B cell (primary cell): ENCODE results near the gene MAP3K14. TPM values are rescaled to one million over a fixed set of nuclear protein-coding genes. Genes with fewer than 3 reads are reported as not detected.

Source experiments
- ATAC-seq: fragments of 200-7000 bp; cut with Tn5 transposase; one replicate; pipeline ENCODE4 v1.10.0; 2021; ENCODE audit warnings: low read depth, mild to moderate bottlenecking, moderate number of reproducible peaks, moderate library complexity
- CTCF ChIA-PET: fragments of 350-600 bp; sonication (Branson Sonifier 250); formaldehyde crosslinking; loops from one replicate; lab custom pipeline; 2021; ENCODE audit warnings: antibody characterized with exemption, inconsistent platforms; lab: Charles Lee
- POLR2A ChIA-PET: fragments of 350-600 bp; sonication (Branson Sonifier 250); formaldehyde crosslinking; loops from one replicate; lab custom pipeline; 2021; ENCODE audit warnings: antibody characterized with exemption; lab: Charles Lee
- DNase-seq: peaks from one replicate; pipeline ENCODE4 v3.0.0; 2013
- H2AFZ ChIP-seq: 2 replicates; pipeline ENCODE4 v1.6.1; 2012; ENCODE audit warnings: mild to moderate bottlenecking, low read depth, low read length; ENCODE audit not compliant: insufficient read depth, poor library complexity, severe bottlenecking
- H3K27ac ChIP-seq, 2 donors: 1 replicate in 1 of 2; 2 replicates in 1 of 2; pipeline ENCODE4 v1.5.1; 2012 to 2013; ENCODE audit warnings: low read length in 2 of 2, mild to moderate bottlenecking in 2 of 2, moderate library complexity in 1 of 2
- H3K27me3 ChIP-seq, 4 experiments: fragments of 200-600 bp in 1 of 4; sonication (generic) in 1 of 4; replicated peaks in 1 of 4; 1 replicate in 2 of 4; 2 replicates in 2 of 4; pipeline versions ENCODE4 v1.6.1 to v1.7.0; 2013 to 2016; ENCODE audit warnings: low read length in 3 of 4, mild to moderate bottlenecking in 2 of 4, mixed read lengths in 1 of 4, moderate library complexity in 1 of 4; ENCODE audit not compliant: insufficient read depth in 4 of 4, control insufficient read depth in 3 of 4; ENCODE audit errors: control extremely low read depth in 1 of 4
- H3K36me3 ChIP-seq, 2 experiments: replicated peaks in 1 of 2; 1 replicate in 1 of 2; 2 replicates in 1 of 2; pipeline versions ENCODE4 v1.6.1 to v1.7.1; 2013; ENCODE audit warnings: low read length in 1 of 2; ENCODE audit not compliant: insufficient read depth in 2 of 2, control insufficient read depth in 1 of 2; ENCODE audit errors: control extremely low read depth in 1 of 2, extremely low read depth in 1 of 2
- H3K4me1 ChIP-seq, 2 donors: fragments of 200-600 bp in 1 of 2; sonication (generic) in 1 of 2; 1 replicate in 1 of 2; 2 replicates in 1 of 2; pipeline versions ENCODE4 v1.5.1 to v1.6.1; 2013 to 2017; ENCODE audit warnings: low read length in 2 of 2; ENCODE audit not compliant: control insufficient read depth in 2 of 2, insufficient read depth in 2 of 2
- H3K4me2 ChIP-seq: replicated peaks from 2 replicates; pipeline ENCODE3; 2012; ENCODE audit warnings: mild to moderate bottlenecking, low read depth, low read length; ENCODE audit not compliant: poor library complexity, severe bottlenecking
- H3K4me3 ChIP-seq, 5 experiments: fragments of 200-600 bp in 1 of 5; sonication (generic) in 1 of 5; 1 replicate in 3 of 5; 2 replicates in 2 of 5; pipeline versions ENCODE4 v1.5.1 to v1.7.0; 2011 to 2016; ENCODE audit warnings: low read length in 4 of 5, mild to moderate bottlenecking in 4 of 5, low read depth in 2 of 5, control low read depth in 1 of 5, moderate library complexity in 1 of 5; ENCODE audit not compliant: insufficient read depth in 1 of 5; ENCODE audit errors: control extremely low read depth in 1 of 5, extremely low read depth in 1 of 5
- H3K79me2 ChIP-seq: fragments of 200-600 bp; sonication (generic); one replicate; pipeline ENCODE4 v1.6.0; 2016; ENCODE audit warnings: low read length; ENCODE audit not compliant: control insufficient read depth, insufficient read depth
- H3K9ac ChIP-seq: fragments of 200-600 bp; sonication (generic); 2 replicates; pipeline ENCODE4 v1.6.1; 2017; ENCODE audit warnings: mild to moderate bottlenecking, low read length, moderate library complexity
- H3K9me3 ChIP-seq, 3 donors: one replicate each; pipeline versions ENCODE4 v1.6.1 to v1.7.1; 2013; ENCODE audit warnings: low read length in 2 of 3; ENCODE audit not compliant: control insufficient read depth in 2 of 3, insufficient read depth in 1 of 3; ENCODE audit errors: control extremely low read depth in 1 of 3
- H4K20me1 ChIP-seq: 2 replicates; pipeline ENCODE4 v1.6.0; 2012; ENCODE audit warnings: mild to moderate bottlenecking, low read length; ENCODE audit not compliant: insufficient read depth, control insufficient read depth, poor library complexity, severe bottlenecking
- H3K27ac Mint-ChIP-seq: one replicate; pipeline ENCODE4 v1.8.0; 2021; ENCODE audit warnings: mixed read lengths
- H3K27me3 Mint-ChIP-seq: one replicate; pipeline ENCODE4 v1.8.0; 2021; ENCODE audit warnings: mixed read lengths
- H3K4me1 Mint-ChIP-seq: one replicate; pipeline ENCODE4 v1.8.0; 2021; ENCODE audit warnings: mixed read lengths
- H3K4me3 Mint-ChIP-seq: one replicate; pipeline ENCODE4 v1.8.0; 2021; ENCODE audit warnings: mixed read lengths
- H3K9me3 Mint-ChIP-seq: one replicate; pipeline ENCODE4 v1.8.0; 2022; ENCODE audit warnings: mixed read lengths; ENCODE audit not compliant: insufficient read depth
- CTCF ChIP-seq: fragments of 200-600 bp; IDR thresholded peaks from one replicate; pipeline ENCODE4 v1.8.0; 2022; ENCODE audit warnings: antibody characterized with exemption, mild to moderate bottlenecking
- EZH2 ChIP-seq: IDR thresholded peaks from 2 replicates; pipeline ENCODE4 v1.6.1; 2012; ENCODE audit warnings: borderline replicate concordance, low read depth, mild to moderate bottlenecking, moderate library complexity, low read length; ENCODE audit not compliant: insufficient read depth, poor library complexity, severe bottlenecking
- WGBS: methylation state at CpG from one replicate; pipeline ENCODE4 v1.1.5; 2013; ENCODE audit warnings: missing lambda C conversion rate; ENCODE audit not compliant: insufficient coverage; 5-methylcytosine and 5-hydroxymethylcytosine counted together
- intact Hi-C: fragments of 100-400 bp; cut with micrococcal nuclease; formaldehyde crosslinking; loops from one replicate; pipeline ENCODE4 v1.10.0; 2022
- polyA minus RNA-seq: library from RNA; depleted of rRNA, polyadenylated mRNA; stranded (reverse); fragments of >200 nt; gene quantifications from 2 replicates; pipeline ENCODE4 v1.2.3, GENCODE V29; 2012
- polyA plus RNA-seq: library from polyadenylated mRNA; depleted of rRNA; stranded (reverse); fragments of >200 nt; gene quantifications from 2 replicates; pipeline ENCODE4 v1.2.3, GENCODE V29; 2012
- total RNA-seq, 2 donors: library from RNA; stranded (reverse); fragments of 120-200 nt in 1 of 2; gene quantifications; 1 replicate in 1 of 2; 2 replicates in 1 of 2; pipeline versions ENCODE4 v1.2.3 to v1.2.4, GENCODE V29; 2013 to 2022

MAP3K14 gene
- total RNA-seq (82.5 and 84.1 TPM in 2 replicates), polyA plus RNA-seq (58.6 and 66.1 TPM in 2 replicates), polyA minus RNA-seq (44.5 and 58.3 TPM in 2 replicates)
- total RNA-seq (2013) = 35.6 TPM

GRCh38 chr17:45316434-45317110 is at the start of gene MAP3K14:
MAP3K14 (minus strand) TSS chr17:45317020; CDS start chr17:45290745, 26,275 bp downstream.
- no peak for DNase-seq
- H3K4me1 Mint-ChIP-seq = peaks cover 55% of the 10 kb centered on the region
- ChIA-PET CTCF (interaction anchor here (0.6 to 12.8 kb wide), 27 partner anchors 10 to 181 kb away, joined by 3 to 207 read pairs (median 6); partner anchors contain the start of genes ACBD4 and FMNL1), POLR2A (interaction anchor here (0.5 to 4.5 kb wide), 23 partner anchors 9 to 273 kb away, joined by 3 to 25 read pairs (median 4); partner anchors contain the start of gene HEXIM2)
- H3K27me3 ChIP-seq = no peaks in the 10 kb centered on the region
- H3K27ac ChIP-seq = peak within 1 kb of the TSS; percentile 87 to 93
- H3K4me2 ChIP-seq = peak within 1 kb of the TSS; percentile 95
- H3K27me3 Mint-ChIP-seq = no peaks in the 10 kb centered on the region
- no peaks in the 10 kb centered on the region for H4K20me1 ChIP-seq
- under 1% methylated on average over 83 of the region's 83 CpGs for WGBS
- peak within 1 kb of the TSS; percentile 95 for H3K27ac Mint-ChIP-seq
- peaks cover 51% of the 10 kb centered on the region for H3K79me2 ChIP-seq
- peaks cover 0 to under 1% of the 10 kb centered on the region in 2 experiments for H3K36me3 ChIP-seq
- H2AFZ ChIP-seq = peak within 1 kb of the TSS; percentile 85
- peak within 1 kb of the TSS; percentile 67 to 94 (median 89) for H3K4me3 ChIP-seq
- no peaks in the 10 kb centered on the region for H3K9me3 Mint-ChIP-seq
- peak; percentile 23 for ATAC-seq
- intact Hi-C loops = loop anchor here (1.0 to 5.0 kb wide), 9 partner anchors 9 to 184 kb away; partner anchors contain the start of genes HEXIM2 and PLCD3
- peak within 1 kb of the TSS; percentile 92 for H3K4me3 Mint-ChIP-seq
- H3K9me3 ChIP-seq = no peaks in the 10 kb centered on the region
- peak within 1 kb of the TSS; percentile 80 for H3K9ac ChIP-seq
- no peak for TF ChIP-seq EZH2
- peaks cover 44 to 49% of the 10 kb centered on the region in 2 donors for H3K4me1 ChIP-seq

DNA sequence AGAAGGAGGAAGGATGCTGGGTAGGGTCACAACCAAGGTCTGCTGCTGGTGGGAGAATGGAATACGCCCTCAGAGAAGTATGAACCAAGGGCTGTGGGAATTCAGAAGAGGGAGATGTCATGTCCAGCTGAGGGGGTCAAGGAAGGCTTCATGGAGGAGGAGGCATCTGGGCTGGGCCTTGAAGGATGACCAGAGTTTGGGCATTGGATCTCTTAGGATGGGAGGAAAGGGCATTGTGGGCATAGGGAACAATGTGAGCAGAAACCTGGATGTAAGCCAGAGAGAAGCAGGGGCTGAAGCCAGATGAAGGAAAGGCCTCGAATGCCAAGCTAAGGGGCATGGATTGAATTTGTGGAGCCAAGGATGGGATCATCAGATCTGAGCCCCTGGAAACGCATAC is 49.2 kb upstream of the MAP3K14 start:
- ATAC-seq = no peak

More for the DNA sequence above, 49.2 kb upstream of the MAP3K14 start:
- H3K4me3 Mint-ChIP-seq = no peak overlapping the region
- H3K27me3 ChIP-seq = peaks cover 0 to 33% (median 7%) of the 10 kb centered on the region in 4 experiments
- H3K9me3 Mint-ChIP-seq = peaks cover 3% of the 10 kb centered on the region
- no peak overlapping the region for H3K27ac Mint-ChIP-seq
- ChIA-PET POLR2A (no interaction called here), CTCF (interaction anchor here (1.0 to 1.6 kb wide), 2 partner anchors 21 to 89 kb away, joined by 3 to 4 read pairs; no protein-coding TSS in a partner anchor)
- H4K20me1 ChIP-seq = no peaks in the 10 kb centered on the region
- DNase-seq = no peak
- intact Hi-C loops = no loop called here
- peaks cover 4% of the 10 kb centered on the region for H3K4me1 Mint-ChIP-seq
- TF ChIP-seq EZH2 (no peak), CTCF (no peak)
- peaks cover 0 to 3% of the 10 kb centered on the region in 2 donors for H3K4me1 ChIP-seq
- H3K9me3 ChIP-seq = peaks cover 0 to 20% (median 12%) of the 10 kb centered on the region in 3 donors
- H3K4me2 ChIP-seq = no peak overlapping the region
- H3K27me3 Mint-ChIP-seq = peaks cover 45% of the 10 kb centered on the region
- no peaks in the 10 kb centered on the region for H3K79me2 ChIP-seq
- 100% methylated on average over 2 of the region's 3 CpGs for WGBS
- no peak overlapping the region for H2AFZ ChIP-seq
- no peak overlapping the region for H3K9ac ChIP-seq
- no peak overlapping the region for H3K4me3 ChIP-seq
- no peak overlapping the region for H3K27ac ChIP-seq
- no peaks in the 10 kb centered on the region for H3K36me3 ChIP-seq
